Mucosa of descending colon (tissue), 3 donors: ENCODE results near the gene SMAD1. TPM values are rescaled to one million over a fixed set of nuclear protein-coding genes. Genes with fewer than 3 reads are reported as not detected.

Source experiments
- ATAC-seq: fragments of 200-7000 bp; cut with Tn5 transposase; one replicate; pipeline ENCODE4 v1.9.1; 2020; ENCODE audit warnings: mild to moderate bottlenecking, moderate library complexity
- DNase-seq, 3 donors: peaks; one replicate each; pipeline ENCODE4 v3.0.0-alpha.2; 2020
- H3K36me3 ChIP-seq: fragments of 200-600 bp; one replicate; pipeline ENCODE4 v1.8.0; 2021; ENCODE audit warnings: low read depth, mild to moderate bottlenecking
- H3K4me1 ChIP-seq: fragments of 200-600 bp; one replicate; pipeline ENCODE4 v1.8.0; 2021; ENCODE audit warnings: low read depth, mild to moderate bottlenecking
- H3K4me3 ChIP-seq: fragments of 200-600 bp; one replicate; pipeline ENCODE4 v1.8.0; 2021; ENCODE audit warnings: mild to moderate bottlenecking
- H3K9me3 ChIP-seq: fragments of 200-600 bp; one replicate; pipeline ENCODE4 v1.8.0; 2021; ENCODE audit warnings: mild to moderate bottlenecking
- CTCF ChIP-seq: fragments of 200-600 bp; IDR thresholded peaks from one replicate; pipeline ENCODE4 v1.8.0; 2022; ENCODE audit warnings: antibody characterized with exemption, mild to moderate bottlenecking
- intact Hi-C, 2 donors: fragments of 100-400 bp; cut with DNase I in 1 of 2; cut with micrococcal nuclease in 1 of 2; formaldehyde crosslinking; loops; one replicate each; pipeline versions ENCODE4 v1.11.0 to v1.11.1; 2022; cut with DNase I, micrococcal nuclease
- total RNA-seq, 3 donors: library from RNA; stranded (reverse); fragmentation: NEBNext Ultra II Directional in 2 of 3; extraction: Animal tissue kit (Norgen Biotek cat#: 25700) in 2 of 3; gene quantifications; one replicate each; pipeline versions ENCODE4 v1.2.1 to v1.2.4, GENCODE V29; 2021 to 2023
- donor health status: DM: no; HTN: no; CAD: no; lungs with moderate emphysema.
- donor health status: DM: no; HTN: no; CAD: no.
- donor health status: DM: no; HTN: yes; CAD: no.

SMAD1 gene
- total RNA-seq, 3 donors from 2014 or later = 34.9 to 47.4 (median 39.3) TPM

GRCh38 chr4:145511913-145512522 is 30.4 kb downstream of the SMAD1 start:
- no peak for DNase-seq
- Histone ChIP-seq H3K36me3 (no peaks in the 10 kb centered on the region), H3K4me1 (no peaks in the 10 kb centered on the region), H3K4me3 (no peak overlapping the region), H3K9me3 (peaks cover 18% of the 10 kb centered on the region)
- ATAC-seq = no peak
- intact Hi-C loops = no loop called here
- TF ChIP-seq CTCF = no peak

- TF ChIP-seq CTCF = no peak
- H3K4me1 ChIP-seq = no peaks in the 10 kb centered on the region
- intact Hi-C loops = no loop called here
- ATAC-seq (no peak), DNase-seq (no peak)
- no peak overlapping the region for H3K4me3 ChIP-seq
- H3K36me3 ChIP-seq = no peaks in the 10 kb centered on the region
- peaks cover 18% of the 10 kb centered on the region for H3K9me3 ChIP-seq
Observed at GRCh38 chr4:145513020-145513621, 31.5 kb downstream of the SMAD1 start.

GRCh38 chr4:145520172-145520571 is 38.5 kb downstream of the SMAD1 start:
- Histone ChIP-seq H3K9me3 (no peaks in the 10 kb centered on the region), H3K4me1 (peaks cover 4% of the 10 kb centered on the region), H3K36me3 (no peaks in the 10 kb centered on the region), H3K4me3 (no peak overlapping the region)
- no peak for ATAC-seq
- no peak for DNase-seq
- no peak for TF ChIP-seq CTCF
- intact Hi-C loops = no loop called here

GRCh38 chr4:145521282-145521681 is 39.6 kb downstream of the SMAD1 start:
- no peak overlapping the region for H3K4me3 ChIP-seq
- ATAC-seq = no peak
- intact Hi-C loops = no loop called here
- DNase-seq = no peak
- H3K4me1 ChIP-seq = peaks cover 6% of the 10 kb centered on the region
- H3K9me3 ChIP-seq = no peaks in the 10 kb centered on the region
- no peaks in the 10 kb centered on the region for H3K36me3 ChIP-seq
- no peak for TF ChIP-seq CTCF

- ATAC-seq = no peak
Observed at GRCh38 chr4:145523117-145523516, 41.5 kb downstream of the SMAD1 start.

More at GRCh38 chr4:145523117-145523516, 41.5 kb downstream of the SMAD1 start:
- no peaks in the 10 kb centered on the region for H3K9me3 ChIP-seq
- no peaks in the 10 kb centered on the region for H3K36me3 ChIP-seq
- H3K4me3 ChIP-seq = no peak overlapping the region
- intact Hi-C loops = no loop called here
- no peak for DNase-seq
- H3K4me1 ChIP-seq = peaks cover 6% of the 10 kb centered on the region
- no peak for TF ChIP-seq CTCF
